Stomach smooth muscle (tissue), 2 donors: ENCODE data around the gene SRCIN1.
"Not testable (repeated sequence)": the region's sequence is repeated elsewhere in the genome, so short reads cannot be mapped to it uniquely, and the experiment has no call there.

Experiments used
- H3K27ac ChIP-seq: one replicate; pipeline ENCODE4 v1.7.0; 2013; ENCODE audit warnings: mild to moderate bottlenecking, low read length, inconsistent platforms
- H3K27me3 ChIP-seq, 2 donors: one replicate each; pipeline ENCODE4 v1.7.0; 2013; ENCODE audit warnings: low read length in 2 of 2; ENCODE audit not compliant: insufficient read depth in 2 of 2, control insufficient read depth in 1 of 2
- H3K36me3 ChIP-seq, 2 donors: one replicate each; pipeline ENCODE4 v1.7.0; 2013; ENCODE audit warnings: low read length in 2 of 2; ENCODE audit not compliant: control insufficient read depth in 2 of 2, insufficient read depth in 2 of 2
- H3K4me1 ChIP-seq: one replicate; pipeline ENCODE4 v1.7.0; 2013; ENCODE audit warnings: low read length; ENCODE audit not compliant: control insufficient read depth, insufficient read depth
- H3K4me3 ChIP-seq, 2 donors: one replicate each; pipeline ENCODE4 v1.7.0; 2013; ENCODE audit warnings: low read length in 2 of 2
- H3K9ac ChIP-seq, 2 donors: one replicate each; pipeline ENCODE4 v1.7.0; 2013; ENCODE audit warnings: low read length in 2 of 2, mild to moderate bottlenecking in 1 of 2
- H3K9me3 ChIP-seq, 2 donors: one replicate each; pipeline ENCODE4 v1.7.0; 2013; ENCODE audit warnings: low read length in 2 of 2; ENCODE audit not compliant: control insufficient read depth in 2 of 2
- donor health status: healthy.
- donor health status: Pancreatic carcinoma.

SRCIN1 gene

GRCh38 chr17:38485681-38486298 lies 120.0 kb downstream of the SRCIN1 start:
- Histone ChIP-seq H3K27ac (peak overlapping the region; percentile 76), H3K4me1 (peaks cover 34% of the 10 kb centered on the region)
- not testable (repeated sequence) for H3K9ac ChIP-seq, H3K36me3 ChIP-seq, H3K27me3 ChIP-seq, H3K4me3 ChIP-seq, H3K9me3 ChIP-seq

GRCh38 chr17:38485146-38485468 lies 120.6 kb downstream of the SRCIN1 start:
- no peaks in the 10 kb centered on the region for H3K27me3 ChIP-seq
- no peak overlapping the region for H3K9ac ChIP-seq
- H3K36me3 ChIP-seq = peaks cover 3 to 8% of the 10 kb centered on the region in 2 donors
- peaks cover 34% of the 10 kb centered on the region for H3K4me1 ChIP-seq
- H3K27ac ChIP-seq = no peak overlapping the region
- H3K9me3 ChIP-seq = no peaks in the 10 kb centered on the region
- no peak overlapping the region for H3K4me3 ChIP-seq

- not testable (repeated sequence) for H3K27me3 ChIP-seq, H3K4me3 ChIP-seq, H3K9me3 ChIP-seq, H3K9ac ChIP-seq, H3K36me3 ChIP-seq
- H3K27ac ChIP-seq = peak overlapping the region; percentile 49
- peaks cover 34% of the 10 kb centered on the region for H3K4me1 ChIP-seq
Observed at GRCh38 chr17:38484242-38485145, 121.3 kb downstream of the SRCIN1 start.

GRCh38 chr17:38482700-38483043 lies 123.1 kb downstream of the SRCIN1 start:
- peaks cover 3 to 13% of the 10 kb centered on the region in 2 donors for H3K36me3 ChIP-seq
- H3K4me3 ChIP-seq, H3K27me3 ChIP-seq, H3K27ac ChIP-seq, H3K9me3 ChIP-seq, H3K9ac ChIP-seq: not testable (repeated sequence)
- peaks cover 34% of the 10 kb centered on the region for H3K4me1 ChIP-seq

- not testable (repeated sequence) for H3K27me3 ChIP-seq, H3K4me3 ChIP-seq, H3K27ac ChIP-seq, H3K9me3 ChIP-seq, H3K9ac ChIP-seq
- Histone ChIP-seq H3K4me1 (peaks cover 34% of the 10 kb centered on the region), H3K36me3 (peaks cover 3 to 13% of the 10 kb centered on the region in 2 donors)
Observed at GRCh38 chr17:38482039-38482699, 123.6 kb downstream of the SRCIN1 start.
